ENCODE results near the gene EDEM3. TPM values are rescaled to one million over a fixed set of nuclear protein-coding genes. Genes with fewer than 3 reads are reported as not detected.

The EDEM3 gene
- polyA plus RNA-seq, 2 of the 4 experiments (the other 2 are of a cell fraction), result 10.5 to 24.2 TPM

- TF ChIP-seq USF2 (IDR thresholded peaks at IDR 0.05) (no peak), ATOH8 (CRISPR knock-in tag; IDR thresholded peaks at IDR 0.05; ENCODE audit: low read depth) (no peak)
Observed at GRCh38 chr1:184802354-184803179, 47.9 kb upstream of the EDEM3 start (continued).

- WGBS (ENCODE audit: missing lambda C conversion rate), result 7% methylated on average over 1 of the region's 1 CpG
- DNase-seq (ENCODE audit: low read depth in 1 of 2, low spot score in 1 of 2) (peak in 1 of 2 experiments; percentile 7), FAIRE-seq (no peak), ATAC-seq (no peak)
- H3K27ac ChIP-seq, result no peak overlapping the region
- H3K9me3 ChIP-seq, result no peaks in the 10 kb centered on the region
- CTCF ChIA-PET, result interaction anchor here (1.1 to 2.7 kb wide), 3 partner anchors 180 to 349 kb away, joined by 3 to 15 read pairs (median 4); no protein-coding TSS in a partner anchor
- POLR2A ChIA-PET, result no interaction called here
- H3K4me3 ChIP-seq, result no peak overlapping the region
- TF ChIP-seq MAFK (IDR thresholded peaks at IDR 0.05; ENCODE audit: partially characterized antibody), result peak; percentile 46
- TF ChIP-seq HES2 (IDR thresholded peaks at IDR 0.05), result no peak
- TF ChIP-seq MYC (IDR thresholded peaks at IDR 0.05; ENCODE audit: borderline replicate concordance, low read length), result no peak
- H3K4me1 ChIP-seq, result no peaks in the 10 kb centered on the region
- no peak overlapping the region for H3K4me2 ChIP-seq
Observed at GRCh38 chr1:184801503-184801902, 46.8 kb upstream of the EDEM3 start.

GRCh38 chr1:184800876-184801275 lies 46.2 kb upstream of the EDEM3 start:
- no peak for DNase-seq (ENCODE audit: low read depth in 1 of 2, low spot score in 1 of 2)
- Histone ChIP-seq H3K4me3 (no peak overlapping the region), H3K4me2 (no peak overlapping the region), H3K9me3 (no peaks in the 10 kb centered on the region), H3K27ac (no peak overlapping the region), H3K4me1 (no peaks in the 10 kb centered on the region)
- ATAC-seq, result no peak
- no peak for FAIRE-seq
- 50% methylated on average over 3 of the region's 3 CpGs for WGBS (ENCODE audit: missing lambda C conversion rate)
- CTCF ChIA-PET, result interaction anchor here (1.1 to 2.7 kb wide), 3 partner anchors 180 to 349 kb away, joined by 3 to 15 read pairs (median 4); no protein-coding TSS in a partner anchor
- TF ChIP-seq HEYL (CRISPR knock-in tag; IDR thresholded peaks at IDR 0.05), result no peak
- TF ChIP-seq FOSL2 (IDR thresholded peaks at IDR 0.05), result no peak
- TF ChIP-seq FOSL2 (CRISPR knock-in tag; IDR thresholded peaks at IDR 0.05), result no peak
- TF ChIP-seq SREBF2 (IDR thresholded peaks at IDR 0.05), result no peak
- no peak for TF ChIP-seq HOXA7 (CRISPR knock-in tag; IDR thresholded peaks at IDR 0.05)
- no peak for TF ChIP-seq REST (IDR thresholded peaks at IDR 0.05)
- TF ChIP-seq KDM5A (IDR thresholded peaks at IDR 0.05), result no peak
- TF ChIP-seq BCL3 (IDR thresholded peaks at IDR 0.05), result no peak
- no peak for TF ChIP-seq ESRRA (IDR thresholded peaks at IDR 0.05; ENCODE audit: borderline replicate concordance, low read length)
- TF ChIP-seq NFE2L2 (conservative IDR thresholded peaks at IDR 0.05; ENCODE audit: low read length), result no peak
- TF ChIP-seq POLR2A (IDR thresholded peaks at IDR 0.05; ENCODE audit: low read length), result no peak
- no peak for TF ChIP-seq ZNF302 (CRISPR knock-in tag; IDR thresholded peaks at IDR 0.05)
- POLR2A ChIA-PET, result no interaction called here

Measured in A549 (cell line).